DND-41 (cell line): ENCODE measurements around the gene CEP131.

Experiments
- ATAC-seq: fragments of 200-7000 bp; cut with Tn5 transposase; 3 replicates; pipeline ENCODE4 v1.9.1; 2021; ENCODE audit warnings: low read depth; ENCODE audit not compliant: insufficient read depth
- DNase-seq: peaks from one replicate; pipeline ENCODE4 v3.0.0-alpha.2; 2020
- H2AFZ ChIP-seq: 2 replicates; pipeline ENCODE4 v1.6.0; 2012; ENCODE audit warnings: low read depth, low read length
- H3K27ac ChIP-seq: 2 replicates; pipeline ENCODE4 v1.5.1; 2012; ENCODE audit warnings: low read length, inconsistent platforms
- H3K27me3 ChIP-seq: fragments of 200-600 bp; sonication (generic); 2 replicates; pipeline ENCODE4 v1.6.0; 2012; ENCODE audit warnings: low read length, mild to moderate bottlenecking, inconsistent platforms; ENCODE audit not compliant: insufficient read depth, poor library complexity
- H3K36me3 ChIP-seq: 2 replicates; pipeline ENCODE4 v1.5.1; 2012; ENCODE audit warnings: low read length, inconsistent platforms; ENCODE audit not compliant: insufficient read depth
- H3K4me1 ChIP-seq: 2 replicates; pipeline ENCODE4 v1.5.1; 2012; ENCODE audit warnings: mild to moderate bottlenecking, low read length; ENCODE audit not compliant: insufficient read depth
- H3K4me2 ChIP-seq: 2 replicates; pipeline ENCODE4 v1.6.0; 2012; ENCODE audit warnings: mild to moderate bottlenecking, moderate library complexity, low read length, inconsistent platforms; ENCODE audit not compliant: insufficient read depth
- H3K4me3 ChIP-seq, 2 experiments: fragments of 200-600 bp in 1 of 2; shearing (Covaris generic) in 1 of 2; 2 replicates each; pipeline ENCODE4 v1.5.1; 2012 to 2016; ENCODE audit warnings: inconsistent platforms in 2 of 2, low read length in 2 of 2, mild to moderate bottlenecking in 2 of 2, low read depth in 1 of 2, moderate library complexity in 1 of 2
- H3K79me2 ChIP-seq: 2 replicates; pipeline ENCODE4 v1.6.0; 2012; ENCODE audit warnings: low read length, inconsistent platforms; ENCODE audit not compliant: insufficient read depth
- H3K9ac ChIP-seq: 2 replicates; pipeline ENCODE4 v1.6.0; 2012; ENCODE audit warnings: low read depth, mild to moderate bottlenecking, inconsistent platforms, low read length, moderate library complexity
- H3K9me3 ChIP-seq: 2 replicates; pipeline ENCODE4 v1.5.1; 2012; ENCODE audit warnings: low read length, moderate library complexity, mild to moderate bottlenecking, inconsistent platforms; ENCODE audit not compliant: insufficient read depth, severe bottlenecking
- H4K20me1 ChIP-seq: 2 replicates; pipeline ENCODE4 v1.6.0; 2012; ENCODE audit warnings: low read length; ENCODE audit not compliant: insufficient read depth
- EZH2 ChIP-seq: IDR thresholded peaks from 3 replicates; pipeline ENCODE4 v1.6.1; 2012; ENCODE audit warnings: borderline replicate concordance, low read depth, mild to moderate bottlenecking, moderate library complexity, low read length, inconsistent platforms; ENCODE audit not compliant: severe bottlenecking
- TF ChIP-seq, protein P1 (sequence below): IDR thresholded peaks from 2 replicates; pipeline ENCODE4 v1.5.1; 2012; ENCODE audit warnings: borderline replicate concordance, low read length, moderate library complexity, mild to moderate bottlenecking; ENCODE audit not compliant: poor library complexity, severe bottlenecking; ENCODE audit errors: extremely low read depth

CEP131 gene

DNA sequence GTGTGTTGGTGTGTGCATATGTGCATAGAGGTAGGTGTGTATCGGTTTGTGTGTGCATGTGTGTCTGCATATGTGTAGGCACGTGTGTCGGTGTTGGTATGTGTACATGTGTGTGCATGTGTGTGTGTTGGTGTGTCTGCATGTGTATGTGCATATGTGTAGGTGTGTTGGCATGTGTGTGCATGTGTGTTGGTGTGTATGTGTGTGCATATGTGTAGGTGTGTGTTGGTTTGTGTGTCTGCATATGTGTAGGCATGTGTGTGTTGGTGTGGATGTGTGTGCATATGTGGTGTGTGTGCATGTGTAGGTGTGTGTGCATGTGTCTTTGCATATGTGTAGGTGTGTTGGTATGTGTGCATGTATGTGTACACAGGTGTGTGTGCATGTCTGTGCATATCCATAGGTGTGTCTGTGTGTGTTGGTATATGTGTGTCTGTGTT is 52.9 kb downstream of the CEP131 start:
- Histone ChIP-seq H3K36me3 (no peaks in the 10 kb centered on the region), H3K4me1 (no peaks in the 10 kb centered on the region), H3K4me2 (no peak overlapping the region), H3K27me3 (no peaks in the 10 kb centered on the region), H3K27ac (no peak overlapping the region), H2AFZ (no peak overlapping the region), H3K9ac (no peak overlapping the region), H3K4me3 (no peak overlapping the region), H3K9me3 (no peaks in the 10 kb centered on the region), H3K79me2 (no peaks in the 10 kb centered on the region), H4K20me1 (no peaks in the 10 kb centered on the region)
- no peak for ATAC-seq
- no peak for DNase-seq
- TF ChIP-seq EZH2, result no peak
- TF ChIP-seq, protein P1, sequence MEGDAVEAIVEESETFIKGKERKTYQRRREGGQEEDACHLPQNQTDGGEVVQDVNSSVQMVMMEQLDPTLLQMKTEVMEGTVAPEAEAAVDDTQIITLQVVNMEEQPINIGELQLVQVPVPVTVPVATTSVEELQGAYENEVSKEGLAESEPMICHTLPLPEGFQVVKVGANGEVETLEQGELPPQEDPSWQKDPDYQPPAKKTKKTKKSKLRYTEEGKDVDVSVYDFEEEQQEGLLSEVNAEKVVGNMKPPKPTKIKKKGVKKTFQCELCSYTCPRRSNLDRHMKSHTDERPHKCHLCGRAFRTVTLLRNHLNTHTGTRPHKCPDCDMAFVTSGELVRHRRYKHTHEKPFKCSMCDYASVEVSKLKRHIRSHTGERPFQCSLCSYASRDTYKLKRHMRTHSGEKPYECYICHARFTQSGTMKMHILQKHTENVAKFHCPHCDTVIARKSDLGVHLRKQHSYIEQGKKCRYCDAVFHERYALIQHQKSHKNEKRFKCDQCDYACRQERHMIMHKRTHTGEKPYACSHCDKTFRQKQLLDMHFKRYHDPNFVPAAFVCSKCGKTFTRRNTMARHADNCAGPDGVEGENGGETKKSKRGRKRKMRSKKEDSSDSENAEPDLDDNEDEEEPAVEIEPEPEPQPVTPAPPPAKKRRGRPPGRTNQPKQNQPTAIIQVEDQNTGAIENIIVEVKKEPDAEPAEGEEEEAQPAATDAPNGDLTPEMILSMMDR, result no peak

DNA sequence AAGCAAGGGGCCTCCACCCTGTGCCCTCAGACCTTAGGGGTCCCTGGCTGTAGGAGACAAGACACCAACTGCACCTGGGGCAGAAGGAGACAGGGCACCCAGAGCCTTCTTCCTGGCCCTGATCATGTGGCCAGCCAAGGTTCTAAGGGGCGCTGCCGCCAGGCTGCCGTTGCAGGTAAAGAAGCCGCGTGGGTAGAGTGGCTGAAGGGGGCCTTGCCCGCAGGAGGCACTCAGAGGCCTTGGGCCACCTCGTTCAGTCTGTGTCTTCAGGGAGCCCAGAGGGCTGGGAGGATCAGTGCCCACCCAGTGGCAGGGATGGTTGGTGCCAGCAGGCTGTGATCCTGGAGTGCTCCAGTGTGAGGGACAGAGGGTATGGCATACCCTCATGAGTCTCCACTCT is 55.1 kb downstream of the CEP131 start:
- Histone ChIP-seq H3K4me2 (no peak overlapping the region), H3K4me1 (no peaks in the 10 kb centered on the region), H3K27ac (no peak overlapping the region), H3K79me2 (no peaks in the 10 kb centered on the region), H3K9me3 (no peaks in the 10 kb centered on the region), H3K36me3 (no peaks in the 10 kb centered on the region), H2AFZ (no peak overlapping the region), H3K4me3 (no peak overlapping the region), H3K9ac (no peak overlapping the region), H3K27me3 (no peaks in the 10 kb centered on the region), H4K20me1 (no peaks in the 10 kb centered on the region)
- ATAC-seq (no peak), DNase-seq (no peak)
- no peak for TF ChIP-seq EZH2
- TF ChIP-seq, protein P1, result no peak

DNA sequence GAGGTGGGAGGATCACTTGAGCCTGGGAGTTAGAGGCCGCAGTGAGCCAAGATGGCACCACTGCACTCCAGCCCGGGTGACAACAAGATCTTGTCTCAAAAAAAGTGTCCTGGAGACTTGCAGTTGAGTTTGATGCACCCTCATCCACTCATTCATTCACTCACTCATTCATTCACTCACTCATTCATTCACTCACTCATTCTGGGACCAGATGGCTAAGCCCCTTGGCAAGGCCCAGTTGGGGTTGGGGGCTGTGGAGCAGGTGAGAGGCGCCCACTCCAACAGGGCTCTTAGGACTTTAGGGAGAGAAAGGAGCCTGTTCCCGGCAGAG is 55.6 kb downstream of the CEP131 start:
- H2AFZ ChIP-seq, result no peak overlapping the region
- no peaks in the 10 kb centered on the region for H3K36me3 ChIP-seq
- H3K4me1 ChIP-seq, result no peaks in the 10 kb centered on the region
- no peak for DNase-seq
- no peak overlapping the region for H3K27ac ChIP-seq
- H3K4me3 ChIP-seq, result no peak overlapping the region
- TF ChIP-seq EZH2, result no peak
- TF ChIP-seq, protein P1, result no peak
- no peak overlapping the region for H3K4me2 ChIP-seq
- no peak for ATAC-seq
- H4K20me1 ChIP-seq, result no peaks in the 10 kb centered on the region
- H3K79me2 ChIP-seq, result no peaks in the 10 kb centered on the region
- H3K27me3 ChIP-seq, result no peaks in the 10 kb centered on the region
- H3K9me3 ChIP-seq, result no peaks in the 10 kb centered on the region
- H3K9ac ChIP-seq, result no peak overlapping the region

DNA sequence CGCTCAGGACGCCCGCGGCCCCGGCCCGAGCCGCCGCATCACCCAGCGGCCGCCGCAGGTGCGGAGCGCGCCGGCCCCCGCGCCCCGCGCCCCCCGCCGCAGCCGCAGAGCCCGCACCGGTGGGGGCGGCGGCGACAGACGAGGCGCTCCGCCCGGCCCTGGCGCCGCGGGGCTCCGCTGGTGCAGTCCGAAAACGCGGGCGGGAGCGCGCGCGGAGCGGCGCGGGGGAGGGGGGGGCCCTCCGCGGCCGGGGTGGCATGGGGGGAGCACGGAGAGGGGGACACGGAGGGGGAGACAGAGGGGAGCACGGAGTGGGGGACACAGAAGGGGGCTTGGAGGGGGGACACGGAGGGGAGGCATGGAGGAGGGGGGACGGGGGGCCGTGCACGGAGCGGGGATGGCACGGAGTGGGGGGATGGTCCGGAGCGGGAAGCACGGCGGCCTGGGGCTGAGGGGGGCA is 56.7 kb downstream of the CEP131 start, which contains the start of gene AATK:
Gene AATK (minus strand): TSS at position 189 of the 460 bp plus-strand sequence. CDS start 229 bp downstream, outside the sequence.
- H3K9me3 ChIP-seq, result no peaks in the 10 kb centered on the region
- no peak within 1 kb of the TSS for H3K9ac ChIP-seq
- H3K36me3 ChIP-seq, result no peaks in the 10 kb centered on the region
- TF ChIP-seq, protein P1, result no peak
- no peak for TF ChIP-seq EZH2
- DNase-seq (no peak), ATAC-seq (no peak)
- H3K27me3 ChIP-seq, result no peaks in the 10 kb centered on the region
- H3K79me2 ChIP-seq, result no peaks in the 10 kb centered on the region
- no peak within 1 kb of the TSS for H3K4me3 ChIP-seq
- H3K4me1 ChIP-seq, result no peaks in the 10 kb centered on the region
- H2AFZ ChIP-seq, result no peak within 1 kb of the TSS
- H3K4me2 ChIP-seq, result no peak within 1 kb of the TSS
- H4K20me1 ChIP-seq, result no peaks in the 10 kb centered on the region; the same call in 1 of the 2 replicates
- no peak within 1 kb of the TSS for H3K27ac ChIP-seq
